GM19438 (cell line): ENCODE results near the gene ARHGEF33.
A peak's percentile ranks its signal among the peaks of the same experiment; 100 is the strongest.
"Not testable (repeated sequence)": the region's sequence is repeated elsewhere in the genome, so short reads cannot be mapped to it uniquely, and the experiment has no call there.

ENCODE experiments used
- ATAC-seq: cut with Tn5 transposase; IDR thresholded peaks from one replicate; pipeline ENCODE4 v1.9.1; 2021; ENCODE audit warnings: low read depth; ENCODE audit not compliant: unreplicated experiment

ARHGEF33 gene

DNA sequence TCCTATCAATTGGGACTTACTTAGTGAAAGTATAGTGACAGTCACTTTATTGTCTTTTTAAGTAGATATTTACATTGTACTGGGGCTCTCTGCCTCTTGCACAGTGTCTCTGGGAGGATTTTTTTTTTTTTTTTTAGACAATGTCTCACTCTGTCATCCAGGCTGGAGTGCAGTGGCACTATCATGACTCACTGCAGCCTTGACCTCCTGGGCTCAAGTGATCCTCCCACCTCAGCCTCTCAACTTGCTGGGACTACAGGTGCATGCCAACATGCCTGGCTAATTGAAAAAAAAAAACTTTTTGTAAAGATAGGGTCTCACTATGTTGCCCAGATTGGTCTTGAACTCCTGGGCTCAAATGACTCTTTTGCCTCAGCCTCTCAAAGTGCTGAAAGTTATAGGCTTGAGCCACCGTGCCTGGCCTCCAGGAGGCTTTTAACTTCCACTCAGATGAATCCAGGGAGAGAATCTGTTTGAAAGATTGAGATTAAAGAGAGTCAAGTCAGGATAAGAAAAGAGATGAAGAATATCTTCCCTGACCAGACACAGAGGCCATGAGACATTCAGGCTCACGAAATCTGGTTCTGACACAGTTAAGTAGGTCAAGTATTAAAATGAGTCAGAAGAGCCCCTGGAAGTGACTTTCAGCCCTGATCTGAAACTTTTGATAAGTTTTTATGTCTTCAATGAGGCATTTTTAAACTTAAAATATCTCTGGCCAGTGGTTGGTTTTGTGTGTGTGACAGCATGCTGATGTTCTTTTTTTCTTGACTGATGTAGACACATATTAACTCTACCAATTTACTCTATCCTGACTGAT is 18.3 kb downstream of the ARHGEF33 start:
- ATAC-seq = peak; percentile 84

DNA sequence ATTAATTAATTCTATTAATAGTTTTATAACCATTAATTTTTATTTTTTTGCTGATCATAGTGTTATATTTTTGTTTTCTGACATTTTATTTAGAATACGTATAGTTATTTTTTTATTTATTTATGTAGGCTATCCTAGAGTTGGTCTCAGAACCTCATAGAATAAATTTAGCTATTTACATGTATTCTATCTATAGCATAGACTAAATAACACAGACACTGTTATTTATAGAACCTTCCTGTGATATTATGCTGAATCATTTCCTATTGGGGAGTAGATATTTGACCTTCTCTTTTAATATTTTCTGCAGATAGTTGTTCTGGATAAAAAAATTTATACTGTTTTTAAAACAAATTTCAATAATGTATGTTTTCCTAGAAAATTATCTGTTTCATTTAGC is 20.2 kb downstream of the ARHGEF33 start:
- ATAC-seq = no peak

DNA sequence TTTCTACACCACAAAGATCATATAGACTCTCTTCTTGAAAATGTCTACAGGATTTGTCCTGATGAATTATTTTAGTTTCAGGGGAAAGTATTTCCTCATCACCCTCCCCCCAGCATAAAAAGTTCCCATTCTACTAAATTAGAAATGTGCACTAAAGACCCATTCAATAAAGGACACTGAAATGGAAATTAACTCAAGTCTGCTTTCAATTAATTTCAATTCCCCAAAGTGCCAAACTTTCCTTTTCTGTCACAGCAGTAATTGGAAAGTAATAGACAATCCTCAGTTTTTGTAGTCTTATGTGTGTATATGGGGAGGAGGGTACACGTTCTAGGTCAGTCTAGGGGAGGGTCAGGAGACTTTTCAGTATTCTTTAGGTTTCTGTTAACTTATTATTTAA is 21.5 kb downstream of the ARHGEF33 start:
- no peak for ATAC-seq

DNA sequence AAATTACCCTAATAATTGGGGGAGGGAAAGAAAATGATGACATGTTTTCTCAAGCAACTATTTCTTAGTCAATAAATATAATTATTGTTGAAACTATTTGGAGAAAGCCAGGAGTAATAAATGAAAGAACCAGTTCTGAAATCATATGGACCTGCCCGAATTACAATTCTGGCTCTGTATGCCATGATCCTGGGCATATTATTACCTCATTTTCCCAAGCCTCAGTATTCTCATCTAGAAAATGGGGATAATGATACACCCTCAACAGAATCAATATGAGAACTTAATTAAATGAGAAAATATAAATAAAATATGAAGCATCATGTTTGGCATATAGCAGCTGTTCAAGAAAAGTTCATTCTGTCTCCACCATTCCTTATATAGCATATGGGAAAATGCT is 22.9 kb downstream of the ARHGEF33 start:
- ATAC-seq = no peak

DNA sequence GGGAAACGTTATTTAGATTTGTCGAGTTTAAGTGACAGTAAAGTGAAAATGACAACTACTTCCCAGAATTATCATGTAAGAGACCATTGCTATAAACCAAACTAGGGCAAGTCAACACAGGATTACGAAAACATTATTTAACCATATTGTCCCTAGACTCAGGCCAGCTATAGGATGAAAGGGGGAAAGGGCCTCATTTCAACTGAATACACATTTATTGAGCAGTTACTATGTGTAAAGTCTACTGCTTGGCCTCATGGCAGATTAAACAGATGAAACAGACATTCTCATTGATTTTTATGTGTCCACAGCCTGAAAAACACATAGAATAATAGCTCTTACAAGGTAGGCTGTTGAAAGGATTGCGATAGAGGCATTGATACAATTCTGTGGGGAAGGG is 32.7 kb downstream of the ARHGEF33 start:
- ATAC-seq = no peak

DNA sequence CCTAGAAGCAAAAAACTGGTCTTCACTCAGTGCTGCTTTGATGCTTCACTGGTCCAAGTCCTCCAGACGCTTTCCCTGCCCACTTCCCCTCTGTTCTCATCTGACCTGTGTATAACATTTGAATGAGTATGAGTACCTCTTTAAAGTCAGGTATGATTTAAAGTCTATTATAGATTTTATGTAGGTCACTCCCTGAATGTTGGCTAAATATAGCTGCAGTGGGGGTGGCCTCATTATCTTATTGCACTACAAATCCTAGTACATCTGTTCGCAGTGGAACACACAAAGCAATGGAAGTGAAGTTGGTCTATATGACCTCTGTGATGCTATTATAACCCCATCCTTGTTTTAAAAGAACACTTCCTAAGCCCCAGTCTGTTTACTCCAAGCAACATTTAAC is 33.2 kb downstream of the ARHGEF33 start:
- no peak for ATAC-seq

DNA sequence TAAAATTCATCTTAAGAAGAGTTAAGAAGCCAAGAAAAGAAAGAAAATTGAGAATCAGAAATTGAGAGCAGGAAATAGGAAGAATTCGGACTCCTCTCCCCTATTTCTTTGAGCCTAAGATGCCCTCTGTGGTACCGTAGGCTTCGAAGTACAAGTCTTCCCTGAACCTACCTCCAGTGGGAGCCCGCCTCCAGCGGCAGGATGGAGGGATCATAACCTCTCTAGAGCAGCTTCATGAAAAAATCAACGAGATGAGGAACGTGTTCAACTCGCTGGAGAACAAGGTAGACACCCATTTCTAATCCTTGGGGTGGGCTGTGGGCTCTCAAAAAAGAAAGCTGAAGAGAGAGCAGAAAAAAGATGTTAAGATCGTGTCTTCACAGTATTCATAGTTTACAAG is 36.3 kb downstream of the ARHGEF33 start:
- no peak for ATAC-seq

DNA sequence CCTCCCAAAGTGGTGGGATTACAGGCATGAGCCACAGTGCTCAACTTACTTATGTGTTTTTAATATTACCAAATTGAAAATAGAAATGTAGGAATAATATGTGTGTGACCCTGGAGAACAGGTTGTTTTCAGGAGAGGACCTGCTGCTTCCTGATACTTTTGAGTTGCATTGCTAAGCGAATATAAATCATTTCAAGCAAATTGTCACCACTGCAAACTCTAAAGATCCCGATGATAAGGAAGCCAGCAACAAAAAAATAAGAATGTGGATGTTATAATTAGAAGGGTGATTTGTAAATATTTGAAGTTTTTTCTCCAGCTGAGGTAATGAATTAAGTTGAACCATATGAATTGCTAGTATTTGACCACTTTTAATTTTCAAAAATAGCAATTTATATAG is 40.9 kb downstream of the ARHGEF33 start:
- ATAC-seq = no peak

DNA sequence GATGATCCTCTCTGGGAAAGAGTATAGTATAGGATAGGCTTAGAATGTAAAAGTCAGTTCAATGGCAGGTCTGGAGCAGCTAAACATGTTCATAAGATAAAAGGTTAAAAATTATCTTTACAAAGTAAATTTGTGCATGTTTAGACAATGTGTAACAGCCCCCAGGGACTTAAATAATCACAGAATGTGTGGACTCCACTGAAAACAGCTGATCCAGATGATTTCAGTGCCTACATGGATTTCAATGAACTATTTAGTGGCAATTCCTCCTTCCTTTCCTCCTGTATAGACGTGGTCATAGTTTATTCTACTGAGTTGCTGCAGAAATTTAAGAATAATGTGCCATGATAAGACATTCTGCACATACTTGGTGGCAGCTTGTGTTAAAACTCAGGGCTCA is 42.9 kb downstream of the ARHGEF33 start:
- no peak for ATAC-seq

DNA sequence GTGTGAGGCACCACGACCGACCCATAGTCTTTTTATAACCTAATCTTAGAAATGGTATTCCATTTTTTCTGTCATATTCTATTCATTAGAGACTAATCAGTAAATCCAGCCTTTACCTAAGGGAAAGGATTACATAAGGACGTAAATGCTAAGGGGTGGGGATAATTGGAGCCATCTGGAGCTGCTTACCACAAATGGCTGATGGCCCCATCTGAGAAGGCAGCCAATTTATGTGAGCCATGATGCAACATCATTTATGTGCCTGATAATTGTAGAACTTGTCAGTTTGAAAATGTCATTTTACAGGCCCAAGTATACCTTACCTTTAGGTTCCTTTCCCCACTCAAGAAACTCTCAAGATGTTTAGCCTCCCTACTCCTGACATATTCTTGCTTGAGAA is 44.0 kb downstream of the ARHGEF33 start:
- ATAC-seq = no peak

DNA sequence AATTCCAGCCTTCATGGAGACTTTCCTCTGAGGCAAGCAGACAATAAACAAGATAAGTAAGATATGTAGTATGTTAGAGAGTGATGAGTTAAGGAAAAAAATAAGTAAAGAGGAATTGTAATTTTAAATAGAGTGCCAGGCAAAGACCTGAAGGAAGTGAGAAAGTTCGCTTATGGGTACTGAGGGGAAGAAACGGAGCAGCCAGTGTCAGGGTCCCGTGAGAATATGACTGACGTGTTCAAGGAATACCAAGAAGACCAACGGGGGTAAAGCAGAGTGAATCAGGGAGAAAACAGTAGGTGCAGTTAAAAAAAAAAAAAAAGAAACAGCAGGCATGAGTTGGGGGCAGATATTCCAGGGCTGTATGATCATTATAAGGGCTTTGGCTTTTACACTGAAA is 45.1 kb downstream of the ARHGEF33 start:
- no peak for ATAC-seq

DNA sequence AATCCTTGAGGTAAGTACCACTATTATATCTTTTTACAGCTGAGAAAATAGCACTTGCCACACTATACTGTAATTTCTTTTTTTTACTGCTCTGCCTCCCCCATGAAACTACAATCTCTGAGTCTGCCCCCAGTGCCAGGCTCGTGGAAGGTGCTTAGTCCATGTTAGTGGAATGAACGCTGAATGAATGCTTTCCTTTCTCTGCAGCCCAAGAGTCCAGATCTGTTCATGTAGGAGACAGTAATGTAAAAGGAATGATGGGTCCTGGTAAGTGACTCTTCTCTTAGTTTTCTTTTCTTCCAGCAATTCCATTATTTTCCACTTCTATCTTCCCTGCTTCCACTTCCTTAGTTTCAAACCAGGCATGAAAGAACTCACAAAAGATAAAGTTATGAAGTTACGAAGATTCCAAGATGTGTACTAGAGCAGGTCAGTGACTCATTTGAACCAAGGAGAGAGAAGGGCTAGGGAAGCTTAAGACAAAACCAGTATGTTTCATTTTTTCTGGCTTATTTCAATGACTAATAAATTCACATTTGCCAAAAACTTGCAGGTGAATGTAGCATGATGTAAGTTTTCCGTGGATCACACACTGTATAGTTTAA is 46.0 kb downstream of the ARHGEF33 start:
- ATAC-seq = no peak

DNA sequence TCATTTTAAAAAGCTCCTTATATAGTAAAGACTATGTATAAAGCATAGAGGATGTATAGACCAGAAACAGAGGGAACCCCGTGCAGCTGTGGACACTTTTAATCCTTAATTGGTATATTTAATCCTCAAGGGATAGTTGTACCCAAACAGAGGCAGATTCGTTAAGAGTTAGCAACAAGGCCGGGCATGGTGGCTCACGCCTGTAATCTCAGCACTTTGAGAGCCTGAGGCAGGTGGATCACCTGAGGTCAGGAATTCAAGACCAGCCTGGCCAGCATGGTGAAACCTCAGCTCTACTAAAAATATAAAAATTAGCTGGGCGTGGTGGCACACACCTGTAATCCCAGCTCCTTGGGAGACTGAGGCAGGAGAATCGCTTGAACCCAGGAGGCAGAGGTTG is 46.8 kb downstream of the ARHGEF33 start:
- not testable (repeated sequence) for ATAC-seq

DNA sequence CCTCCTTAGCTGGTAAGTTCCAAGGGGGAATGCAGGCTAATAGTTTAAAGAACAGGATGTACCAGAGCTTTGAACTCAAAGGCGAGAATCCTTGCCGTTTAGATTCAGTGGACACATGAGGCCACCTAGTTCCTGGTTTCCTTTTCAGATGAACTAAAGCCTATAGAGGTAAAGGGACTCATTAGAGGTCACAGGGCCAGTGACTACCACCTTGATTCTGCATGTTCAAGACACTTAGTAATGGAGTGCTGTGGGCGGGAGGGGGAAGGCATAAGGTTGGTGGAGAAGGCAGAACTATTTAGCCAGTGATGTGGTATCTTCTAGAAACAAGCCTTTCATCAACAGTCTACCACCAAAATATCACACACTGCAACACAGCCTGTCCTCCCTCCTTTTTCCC is 47.9 kb downstream of the ARHGEF33 start:
- no peak for ATAC-seq

DNA sequence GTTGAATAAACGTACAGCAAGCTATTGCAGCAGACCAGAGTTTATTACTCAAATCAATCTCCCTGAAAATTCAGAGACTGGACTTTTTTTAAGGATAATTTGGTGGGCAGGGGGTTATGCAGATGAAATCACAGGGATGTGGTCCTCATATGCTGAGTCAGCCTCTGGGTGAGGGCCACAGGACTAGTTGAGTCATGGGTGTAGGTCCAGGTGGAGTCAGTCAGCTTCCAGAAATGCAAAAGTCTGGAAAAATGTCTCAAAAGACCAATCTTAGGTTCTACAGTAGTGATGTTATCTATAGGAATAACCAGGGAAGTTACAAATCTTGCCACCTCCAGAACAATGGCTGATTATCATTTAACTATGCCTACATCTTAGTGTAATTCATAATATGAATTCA is 51.1 kb downstream of the ARHGEF33 start:
- no peak for ATAC-seq

DNA sequence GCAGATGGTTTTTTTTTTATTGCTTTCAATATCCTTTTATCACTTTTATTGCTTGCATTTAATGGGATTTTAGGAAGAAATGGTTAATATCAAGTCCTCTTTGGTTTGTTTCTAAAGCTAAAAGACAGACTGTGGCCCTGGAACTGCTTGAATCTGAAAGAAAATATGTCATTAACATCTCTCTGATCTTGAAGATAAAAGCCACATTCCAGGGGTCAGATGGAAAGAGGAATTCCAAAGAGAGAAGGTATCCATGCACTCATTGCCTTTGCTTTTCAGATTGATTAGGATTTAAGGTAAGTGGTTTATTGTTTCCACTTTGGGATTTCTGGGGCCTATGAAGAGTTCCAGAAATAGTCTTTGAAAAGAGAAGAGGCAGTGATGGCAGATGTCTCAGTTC is 54.1 kb downstream of the ARHGEF33 start:
- no peak for ATAC-seq

DNA sequence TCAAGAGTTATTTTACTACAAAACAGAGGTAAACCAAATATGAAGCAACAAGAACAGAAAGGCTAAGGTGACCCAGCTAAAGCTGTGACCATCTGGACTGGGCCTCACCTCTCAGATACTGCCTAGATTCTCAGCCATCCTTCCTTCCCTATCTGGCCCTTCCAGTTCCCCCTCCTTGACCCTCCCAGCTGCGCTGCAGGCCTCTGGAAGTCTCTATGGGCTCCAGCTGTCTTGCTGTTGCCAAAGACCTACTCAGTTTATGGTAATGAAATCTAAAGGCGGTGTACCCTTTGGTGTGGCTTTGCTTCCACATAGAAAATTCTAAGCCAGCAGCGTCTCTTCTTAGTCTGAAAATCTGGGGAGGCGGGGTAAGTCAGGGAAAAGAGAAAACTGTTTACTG is 55.7 kb downstream of the ARHGEF33 start:
- no peak for ATAC-seq

DNA sequence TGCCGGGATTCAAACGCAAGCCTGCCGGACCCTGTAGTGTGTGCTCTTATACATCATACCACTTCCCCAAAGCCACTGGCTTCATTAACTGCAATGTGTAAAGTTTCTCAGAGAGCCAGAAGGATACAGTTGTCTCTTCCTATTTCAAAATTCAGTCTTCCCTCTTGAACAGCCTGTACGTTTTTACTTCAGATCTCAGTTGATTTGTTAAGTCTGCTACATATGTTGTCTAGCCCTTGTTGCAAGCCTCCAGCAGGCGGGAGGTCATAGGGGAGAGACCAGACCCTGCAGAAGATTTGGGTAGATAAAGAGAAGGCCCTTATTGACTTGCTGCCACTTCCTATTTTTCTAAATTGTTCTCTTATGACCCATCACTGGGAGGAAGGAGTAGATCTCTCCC is 56.2 kb downstream of the ARHGEF33 start:
- no peak for ATAC-seq

DNA sequence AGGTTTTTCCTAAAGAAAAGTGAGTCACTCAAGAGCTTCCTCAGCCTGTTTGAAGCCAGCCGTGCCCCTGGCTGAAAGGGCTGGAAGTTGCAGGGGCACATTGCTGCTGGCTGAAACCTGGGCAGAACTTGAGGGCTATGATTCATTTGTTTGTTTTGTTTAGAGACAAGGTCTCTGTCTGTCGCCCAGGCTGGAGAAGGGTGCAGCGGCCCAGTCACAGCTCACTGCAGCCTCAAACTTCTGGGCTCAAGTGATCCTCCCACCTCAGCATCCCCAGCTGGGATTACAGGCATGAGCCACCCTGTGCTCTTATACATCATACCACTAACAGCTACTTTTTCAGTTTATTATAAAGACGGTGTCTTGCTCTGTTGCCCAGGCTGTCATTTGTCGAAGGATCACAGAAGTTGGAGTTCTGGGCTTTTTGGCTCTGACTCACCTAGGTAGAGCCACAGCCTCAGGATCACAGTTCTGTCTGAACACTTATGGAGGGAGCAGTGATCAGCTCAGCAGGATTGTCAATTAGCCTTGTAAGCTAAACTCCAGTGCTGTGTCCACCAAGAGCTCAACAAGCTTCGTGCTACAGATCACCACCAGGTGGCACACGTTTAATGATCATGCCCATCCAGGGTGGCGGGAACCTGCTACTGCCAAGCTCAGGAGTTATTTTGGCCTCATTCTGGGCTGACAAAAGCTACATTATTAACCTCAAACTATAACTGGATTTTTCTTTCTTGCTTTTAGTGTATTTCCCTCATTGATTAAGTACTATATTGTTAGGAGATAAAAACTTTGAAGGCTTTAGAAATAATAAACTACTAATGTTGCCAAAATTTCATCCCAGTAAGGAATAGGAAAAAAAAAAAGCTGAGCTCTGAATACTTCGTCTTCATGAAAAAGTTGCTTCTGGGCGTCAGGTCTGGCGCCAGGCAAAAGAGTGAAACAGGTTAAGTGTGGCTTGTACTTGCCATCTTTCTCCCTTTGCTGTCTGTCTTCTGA is 57.9 kb downstream of the ARHGEF33 start:
- no peak for ATAC-seq

DNA sequence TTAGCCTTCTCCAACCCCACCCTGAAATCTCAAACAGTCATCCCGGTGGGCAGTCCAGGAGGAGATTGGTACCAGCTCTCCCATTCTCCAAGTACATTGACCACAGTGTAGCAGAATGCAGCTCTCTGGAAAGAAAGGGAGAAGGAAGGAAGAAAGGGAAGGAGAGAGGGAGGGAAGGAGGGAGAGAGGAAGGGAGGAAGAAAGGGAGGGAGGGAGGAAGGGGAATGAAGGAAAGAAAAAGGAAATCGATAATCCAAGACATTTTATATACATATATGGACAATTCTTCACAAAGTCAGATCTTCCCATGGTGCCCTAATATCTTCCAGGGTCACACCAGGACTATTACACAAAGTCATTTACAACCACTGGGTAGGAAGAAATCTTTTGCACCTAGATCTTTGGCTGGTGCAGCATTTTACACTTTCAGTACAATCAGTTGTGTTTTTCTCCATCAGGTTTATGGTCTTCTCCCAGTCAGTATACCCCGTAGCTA is 58.8 kb downstream of the ARHGEF33 start:
- no peak for ATAC-seq

DNA sequence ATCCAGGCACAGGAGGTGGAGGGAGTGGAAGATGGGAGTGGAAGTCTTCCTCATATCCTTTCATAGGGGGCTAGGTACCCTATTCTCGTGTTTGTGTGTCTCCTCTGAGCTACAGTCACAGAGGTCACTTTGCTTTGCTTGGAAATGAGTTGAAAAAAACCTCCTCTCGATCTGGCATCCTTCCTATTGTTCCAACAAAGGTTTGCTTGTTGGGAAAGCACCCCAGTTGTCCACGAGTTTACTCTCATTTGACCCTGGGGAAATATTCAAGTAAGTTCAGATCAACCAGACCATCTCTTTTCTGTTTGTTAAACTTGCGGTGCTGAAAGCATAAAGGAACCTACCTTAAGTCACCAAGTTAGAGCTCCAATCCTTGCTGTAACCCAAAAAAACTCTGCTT is 59.3 kb downstream of the ARHGEF33 start:
- no peak for ATAC-seq
